OCI-LY3 (cell line): ENCODE data around the gene SLFNL1.

Source experiments
- CTCF ChIP-seq: fragments of 200-600, 300-600 bp; sonication (generic); IDR thresholded peaks from 2 replicates; pipeline ENCODE4 v1.5.1; 2014; ENCODE audit warnings: antibody characterized with exemption, low read length, low read depth
- EZH2phosphoT487 ChIP-seq: fragments of 200-600 bp; shearing (Covaris generic); IDR thresholded peaks from 2 replicates; pipeline ENCODE4 v1.6.1; 2018; ENCODE audit warnings: antibody characterized with exemption, mixed run types, low read depth

GRCh38 chr1:41024953-41025352 is 3.4 kb upstream of the SLFNL1 start:
- no peak for TF ChIP-seq CTCF
- TF ChIP-seq EZH2phosphoT487: no peak
